ENCODE data around the gene PPP1R10.

PPP1R10 gene

DNA sequence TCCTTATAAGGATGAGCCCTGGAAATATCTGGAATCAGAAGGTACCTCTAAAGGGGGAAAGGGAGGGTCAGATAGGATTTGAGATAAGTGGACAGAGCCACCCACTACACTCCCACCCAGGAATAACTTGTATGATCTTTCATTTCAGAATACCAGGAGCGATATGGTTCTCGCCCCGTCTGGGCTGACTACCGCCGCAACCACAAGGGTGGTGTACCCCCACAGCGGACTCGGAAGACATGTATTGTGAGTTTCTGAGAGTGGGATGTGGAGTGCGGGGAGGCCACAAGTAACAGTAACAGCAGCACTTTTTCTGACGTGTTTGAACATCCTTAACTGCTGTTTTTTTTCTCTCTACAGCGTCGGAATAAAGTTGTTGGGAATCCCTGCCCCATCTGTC is 2.5 kb upstream of the PPP1R10 start:
- DNase-seq (ENCODE audit: low read depth) = no peak

- no peak for DNase-seq (ENCODE audit: low read depth)
Observed at GRCh38 chr6:30618270-30618797, 1.3 kb upstream of the PPP1R10 start.

GRCh38 chr6:30617565-30618269 is 674 bp upstream of the PPP1R10 start, which contains the start of gene MRPS18B:
Gene MRPS18B, plus strand, starts transcription at chr6:30617840. Its CDS starts 26 bp downstream, at chr6:30617866.
- DNase-seq (ENCODE audit: low read depth) = peak; percentile 95

GRCh38 chr6:30615958-30616810 is 859 bp downstream of the PPP1R10 start:
- no peak for DNase-seq (ENCODE audit: low read depth)

- no peak for DNase-seq (ENCODE audit: low read depth)
Observed at GRCh38 chr6:30615219-30615957, 1.7 kb downstream of the PPP1R10 start.

- peak; percentile 57 for DNase-seq (ENCODE audit: low read depth)
Observed at GRCh38 chr6:30614843-30615218, 2.2 kb downstream of the PPP1R10 start.

DNA sequence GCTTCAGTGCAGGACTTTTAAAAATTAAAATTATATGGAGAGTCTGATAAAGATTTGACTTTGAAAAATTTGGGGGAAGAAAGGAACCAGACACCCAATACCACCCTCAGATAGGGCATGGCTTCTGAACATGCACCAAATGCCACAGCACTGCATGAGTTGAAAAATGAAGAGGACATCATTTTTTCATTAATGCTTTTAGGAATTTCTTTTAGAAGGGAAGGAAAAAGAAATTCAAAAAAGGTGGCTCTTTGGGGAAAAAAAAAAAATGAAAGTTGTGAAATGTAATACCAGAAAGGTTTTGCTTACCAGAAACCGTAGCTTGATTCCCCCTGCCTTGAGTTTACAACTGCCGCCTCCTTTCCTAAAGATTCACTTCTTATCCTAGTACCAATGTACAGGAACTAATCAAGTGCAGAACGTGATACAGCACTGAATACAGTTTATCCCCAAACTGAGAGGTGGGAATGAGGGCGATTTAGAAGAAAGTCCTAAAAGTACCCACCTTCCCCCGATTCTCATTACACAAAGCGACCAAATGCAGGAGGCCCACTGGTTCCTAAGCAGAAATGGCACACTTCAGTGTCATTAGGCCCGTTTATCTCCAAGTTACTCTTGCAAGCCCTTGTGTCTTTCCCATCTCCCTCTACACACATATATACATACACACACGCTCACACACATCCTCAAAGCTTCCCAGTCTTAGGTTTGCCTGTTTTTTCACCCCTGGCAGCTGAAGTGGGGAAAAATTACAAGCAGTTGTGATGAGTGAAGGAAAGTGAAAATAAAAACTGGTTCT is 2.8 kb downstream of the PPP1R10 start:
- DNase-seq (ENCODE audit: low read depth) = no peak

- no peak for DNase-seq (ENCODE audit: low read depth)
Observed at GRCh38 chr6:30613251-30614043, 3.6 kb downstream of the PPP1R10 start.

GRCh38 chr6:30612687-30613248 is 4.3 kb downstream of the PPP1R10 start:
- no peak for DNase-seq (ENCODE audit: low read depth)

DNA sequence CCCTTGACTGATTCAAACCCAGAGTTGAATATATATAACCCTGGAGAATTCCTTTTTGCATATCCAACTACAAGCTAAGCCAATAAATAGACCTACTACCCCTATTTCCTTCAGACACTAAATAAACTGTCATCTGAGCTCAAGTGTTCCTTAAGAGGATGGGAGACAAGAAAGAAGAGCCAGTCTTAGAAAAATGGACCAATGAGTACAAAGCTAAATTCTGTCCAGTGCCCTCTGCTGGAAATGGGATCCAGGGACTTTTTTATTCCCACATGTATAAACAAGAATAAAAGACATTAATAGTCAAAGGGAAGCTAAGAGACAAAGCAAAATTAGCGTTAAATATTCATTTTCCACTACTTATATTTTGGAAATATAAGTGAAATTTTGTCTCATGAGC is 4.8 kb downstream of the PPP1R10 start:
- DNase-seq (ENCODE audit: low read depth) = no peak

GRCh38 chr6:30611856-30612194 is 5.2 kb downstream of the PPP1R10 start:
- no peak for DNase-seq (ENCODE audit: low read depth)

DNA sequence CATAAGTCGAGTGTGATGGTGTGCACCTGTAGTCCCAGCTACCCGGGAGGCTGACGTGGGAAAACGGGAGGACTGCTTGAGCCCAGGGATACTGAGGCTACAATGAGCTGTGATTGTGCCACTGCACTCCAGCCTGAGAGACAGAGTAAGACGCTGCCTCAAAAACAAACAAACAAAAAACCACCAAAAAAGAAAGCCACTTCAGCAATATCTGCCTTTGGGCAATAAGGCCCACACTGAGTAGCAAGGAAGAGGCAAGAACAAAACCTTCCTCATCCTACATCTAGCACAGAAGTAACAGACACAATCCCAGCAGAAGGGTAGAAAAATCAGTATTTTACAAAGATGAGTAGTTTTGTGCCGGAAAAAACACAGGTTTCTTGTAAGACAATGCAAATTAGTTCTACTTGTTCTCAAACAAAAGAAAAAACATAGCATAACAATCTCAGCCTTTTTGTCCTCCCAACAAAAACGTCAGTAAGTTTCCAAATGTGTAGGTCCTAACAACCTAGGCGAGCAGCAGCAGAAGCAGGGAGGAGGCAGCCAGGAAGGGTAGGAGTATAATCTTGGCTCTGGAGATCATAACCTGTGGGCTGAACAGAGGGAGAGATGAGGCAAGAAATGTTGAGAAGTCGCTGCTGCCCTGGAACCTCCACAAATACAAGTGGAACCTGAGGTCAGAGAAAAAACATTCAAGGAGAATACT is 5.7 kb downstream of the PPP1R10 start:
- no peak for DNase-seq (ENCODE audit: low read depth)

DNA sequence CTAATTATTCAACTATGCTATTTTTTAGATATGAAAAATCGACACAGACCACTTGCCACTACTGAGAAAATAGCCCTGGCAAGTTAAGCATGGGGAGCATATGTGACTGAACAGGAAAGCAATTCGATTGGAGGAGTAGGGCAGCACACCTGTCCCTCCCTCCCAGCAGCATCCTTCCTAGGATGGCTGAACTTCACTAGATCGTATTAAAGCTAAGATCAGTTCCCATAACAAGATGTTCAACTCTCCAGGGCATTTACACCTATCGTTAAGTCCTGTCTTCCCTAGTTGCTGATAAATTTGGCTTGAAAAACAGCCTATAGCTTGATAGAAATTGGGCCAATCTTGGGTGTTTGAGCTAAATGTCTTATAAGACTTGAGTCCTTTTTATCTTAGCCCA is 7.0 kb downstream of the PPP1R10 start:
- DNase-seq (ENCODE audit: low read depth) = no peak

GRCh38 chr6:30603961-30604360 is 13.1 kb downstream of the PPP1R10 start:
- DNase-seq (ENCODE audit: low read depth) = no peak

DNA sequence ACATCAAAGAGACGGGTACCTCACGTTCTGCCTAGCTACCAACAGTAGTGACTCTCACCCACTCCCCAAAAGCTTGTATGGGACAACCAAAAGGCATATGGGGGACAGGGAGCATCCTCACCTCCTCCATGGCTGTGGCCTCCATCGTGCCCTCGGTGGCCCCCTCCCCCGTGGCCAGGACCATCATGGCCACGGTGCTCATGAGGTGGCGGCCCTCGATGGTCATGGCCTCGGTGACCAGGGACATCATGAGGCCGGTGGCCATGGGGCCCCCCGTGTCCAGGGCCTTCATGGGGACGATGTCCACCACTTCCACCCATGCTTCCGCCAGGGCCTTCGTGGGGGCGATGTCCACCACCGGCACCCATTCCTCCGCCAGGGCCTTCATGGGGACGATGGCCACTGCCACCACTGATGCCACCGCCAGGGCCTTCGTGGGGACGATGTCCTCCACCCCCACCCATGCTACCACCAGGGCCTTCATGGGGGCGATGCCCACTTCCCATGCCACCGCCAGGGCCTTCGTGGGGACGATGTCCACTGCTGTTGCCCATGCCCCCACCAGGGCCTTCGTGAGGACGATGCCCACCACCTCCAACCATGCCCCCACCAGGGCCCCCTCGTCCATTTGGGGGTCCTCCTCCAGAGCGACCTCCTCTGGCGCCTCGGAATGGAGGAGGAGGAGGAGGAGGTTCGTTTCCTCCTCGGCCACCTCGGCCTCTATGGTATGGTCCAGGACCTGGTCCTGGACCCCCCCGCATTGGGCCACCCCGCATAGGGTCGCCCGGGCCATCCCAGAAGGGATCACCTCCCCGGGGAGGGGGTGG is 15.0 kb downstream of the PPP1R10 start:
- no peak for DNase-seq (ENCODE audit: low read depth)

DNA sequence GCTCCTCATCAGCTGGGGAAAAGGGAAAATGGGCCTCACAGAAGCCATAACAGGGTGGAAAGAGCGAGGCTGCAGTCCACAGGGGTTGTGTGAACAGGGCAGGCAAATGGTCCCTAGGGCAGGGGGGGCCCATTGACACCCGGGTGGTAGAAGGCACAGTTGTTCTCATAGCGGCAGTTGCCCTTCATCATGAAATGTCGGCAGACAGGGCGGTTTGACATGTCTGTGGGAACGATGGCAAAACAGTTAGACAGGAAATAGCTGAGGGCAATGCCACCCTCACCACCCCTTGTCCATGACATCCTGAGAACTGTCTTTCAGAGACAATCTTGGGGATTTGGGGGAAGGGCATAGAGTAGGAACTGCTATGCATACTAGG is 15.6 kb downstream of the PPP1R10 start:
- DNase-seq (ENCODE audit: low read depth) = no peak

- DNase-seq (ENCODE audit: low read depth) = no peak
Observed at GRCh38 chr6:30600451-30600961, 16.5 kb downstream of the PPP1R10 start.

- DNase-seq (ENCODE audit: low read depth) = no peak
Observed at GRCh38 chr6:30599625-30600324, 17.3 kb downstream of the PPP1R10 start.

Measured in stimulated activated CD8-positive, alpha-beta memory T cell treated with anti-CD3 and anti-CD28 coated beads, Interleukin-12 subunit alpha, Interleukin-12 subunit beta, amount 100 ng/mL, for 4 hours (primary cell).